ENCODE measurements around the gene PUM2.
A peak's percentile ranks its signal among the peaks of the same experiment; 100 is the strongest.

Gene PUM2

GRCh38 chr2:20350753-20351554, at the start of gene PUM2:
PUM2 (minus strand) TSS chr2:20350844; CDS start chr2:20327360, 23,484 bp downstream.
- H3K4me1 ChIP-seq (ENCODE audit: control insufficient read depth in 1 of 2, insufficient read depth in 1 of 2, low read depth in 1 of 2, low read length in 1 of 2), result peaks cover 37 to 40% of the 10 kb centered on the region in 2 experiments
- peak within 1 kb of the TSS; percentile 98 for H3K27ac ChIP-seq
- H3K36me3 ChIP-seq, result no peaks in the 10 kb centered on the region
- peak within 1 kb of the TSS; percentile 85 to 95 for H3K4me3 ChIP-seq (ENCODE audit: low read depth in 1 of 2, low read length in 1 of 2)
- TF ChIP-seq, protein P1, sequence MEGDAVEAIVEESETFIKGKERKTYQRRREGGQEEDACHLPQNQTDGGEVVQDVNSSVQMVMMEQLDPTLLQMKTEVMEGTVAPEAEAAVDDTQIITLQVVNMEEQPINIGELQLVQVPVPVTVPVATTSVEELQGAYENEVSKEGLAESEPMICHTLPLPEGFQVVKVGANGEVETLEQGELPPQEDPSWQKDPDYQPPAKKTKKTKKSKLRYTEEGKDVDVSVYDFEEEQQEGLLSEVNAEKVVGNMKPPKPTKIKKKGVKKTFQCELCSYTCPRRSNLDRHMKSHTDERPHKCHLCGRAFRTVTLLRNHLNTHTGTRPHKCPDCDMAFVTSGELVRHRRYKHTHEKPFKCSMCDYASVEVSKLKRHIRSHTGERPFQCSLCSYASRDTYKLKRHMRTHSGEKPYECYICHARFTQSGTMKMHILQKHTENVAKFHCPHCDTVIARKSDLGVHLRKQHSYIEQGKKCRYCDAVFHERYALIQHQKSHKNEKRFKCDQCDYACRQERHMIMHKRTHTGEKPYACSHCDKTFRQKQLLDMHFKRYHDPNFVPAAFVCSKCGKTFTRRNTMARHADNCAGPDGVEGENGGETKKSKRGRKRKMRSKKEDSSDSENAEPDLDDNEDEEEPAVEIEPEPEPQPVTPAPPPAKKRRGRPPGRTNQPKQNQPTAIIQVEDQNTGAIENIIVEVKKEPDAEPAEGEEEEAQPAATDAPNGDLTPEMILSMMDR (IDR thresholded peaks at IDR 0.05), result peak; percentile 68
- no peaks in the 10 kb centered on the region for H3K27me3 ChIP-seq
- H3K9me3 ChIP-seq, result no peaks in the 10 kb centered on the region

GRCh38 chr2:20400306-20400705, 49.7 kb upstream of the PUM2 start:
- TF ChIP-seq, protein P1 (IDR thresholded peaks at IDR 0.05), result no peak
- H3K9me3 ChIP-seq, result no peaks in the 10 kb centered on the region
- H3K27me3 ChIP-seq, result peaks cover 3% of the 10 kb centered on the region
- H3K36me3 ChIP-seq, result no peaks in the 10 kb centered on the region
- H3K4me3 ChIP-seq (ENCODE audit: low read depth in 1 of 2, low read length in 1 of 2), result no peak overlapping the region
- no peak overlapping the region for H3K27ac ChIP-seq
- H3K4me1 ChIP-seq (ENCODE audit: control insufficient read depth in 1 of 2, insufficient read depth in 1 of 2, low read depth in 1 of 2, low read length in 1 of 2), result no peaks in the 10 kb centered on the region

DNA sequence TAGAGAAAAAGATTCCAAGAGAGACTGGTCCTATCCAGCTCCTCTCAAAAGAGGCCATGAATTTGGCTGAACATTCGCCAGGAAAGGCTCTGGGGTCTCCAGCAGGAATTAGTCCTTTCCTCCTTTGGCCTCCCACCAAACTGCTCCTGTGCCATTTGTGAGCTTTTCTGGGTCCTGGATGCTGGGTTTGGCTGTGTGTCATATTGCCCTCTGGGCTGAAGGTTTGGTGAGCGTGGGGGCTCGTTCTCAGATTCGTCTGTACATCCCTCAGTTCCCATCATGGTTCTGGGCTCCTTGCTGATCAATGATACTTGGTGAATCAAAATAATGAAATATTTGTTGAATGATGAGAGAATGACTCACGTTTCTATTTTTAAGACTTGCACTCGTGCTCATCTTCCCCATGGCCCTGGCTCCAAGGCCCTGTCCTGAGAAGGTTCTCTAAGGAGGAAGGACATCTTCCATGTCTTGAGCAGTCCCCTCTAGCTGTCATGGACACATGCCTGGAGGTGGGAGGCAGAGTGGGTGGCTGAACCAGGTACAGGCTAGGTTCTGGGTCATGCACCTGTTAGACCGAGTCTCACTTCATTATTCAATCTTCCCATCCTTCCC, 48.4 kb upstream of the PUM2 start:
- Histone ChIP-seq H3K27ac (no peak overlapping the region), H3K36me3 (no peaks in the 10 kb centered on the region), H3K9me3 (no peaks in the 10 kb centered on the region), H3K27me3 (peaks cover 3% of the 10 kb centered on the region), H3K4me1 (ENCODE audit: control insufficient read depth in 1 of 2, insufficient read depth in 1 of 2, low read depth in 1 of 2, low read length in 1 of 2) (no peaks in the 10 kb centered on the region), H3K4me3 (ENCODE audit: low read depth in 1 of 2, low read length in 1 of 2) (no peak overlapping the region)
- TF ChIP-seq, protein P1 (IDR thresholded peaks at IDR 0.05), result no peak

DNA sequence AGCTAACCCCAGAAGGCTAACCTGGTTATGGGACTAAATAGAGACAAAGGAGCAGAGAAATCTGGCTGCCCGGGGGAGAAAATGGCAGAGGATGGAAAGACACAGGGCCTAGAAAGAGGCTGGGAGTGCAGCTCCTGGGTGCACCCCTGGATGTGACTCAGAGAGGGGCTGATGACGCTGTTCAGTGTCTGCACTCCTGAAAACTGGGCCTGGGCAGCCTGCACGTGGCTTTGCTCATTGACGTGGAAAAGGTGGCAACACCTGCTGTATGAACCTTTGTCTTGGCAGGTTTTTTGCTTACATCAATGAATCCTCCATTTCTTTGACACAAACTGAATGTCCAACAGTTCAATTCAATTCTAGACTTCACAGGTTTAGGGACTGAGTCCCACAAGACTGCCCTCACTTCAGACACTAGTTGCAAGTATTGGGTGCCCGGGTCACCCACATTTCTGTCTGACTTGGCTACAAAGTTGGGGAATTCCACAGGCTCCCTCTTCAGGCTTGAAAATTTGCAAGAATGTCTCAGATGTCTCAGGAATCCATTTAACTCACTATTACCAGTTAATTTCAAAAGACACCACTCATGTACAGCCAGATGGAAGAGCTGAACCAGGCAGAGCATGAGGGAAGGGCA, 47.3 kb upstream of the PUM2 start:
- no peaks in the 10 kb centered on the region for H3K4me1 ChIP-seq (ENCODE audit: control insufficient read depth in 1 of 2, insufficient read depth in 1 of 2, low read depth in 1 of 2, low read length in 1 of 2)
- no peak overlapping the region for H3K27ac ChIP-seq
- TF ChIP-seq, protein P1 (IDR thresholded peaks at IDR 0.05), result no peak
- peaks cover 3% of the 10 kb centered on the region for H3K27me3 ChIP-seq
- no peak overlapping the region for H3K4me3 ChIP-seq (ENCODE audit: low read depth in 1 of 2, low read length in 1 of 2)
- H3K9me3 ChIP-seq, result no peaks in the 10 kb centered on the region
- H3K36me3 ChIP-seq, result no peaks in the 10 kb centered on the region

GRCh38 chr2:20396356-20397000, 45.8 kb upstream of the PUM2 start:
- H3K4me3 ChIP-seq (ENCODE audit: low read depth in 1 of 2, low read length in 1 of 2), result no peak overlapping the region
- no peaks in the 10 kb centered on the region for H3K36me3 ChIP-seq
- no peaks in the 10 kb centered on the region for H3K9me3 ChIP-seq
- H3K27me3 ChIP-seq, result peaks cover 3% of the 10 kb centered on the region
- no peak overlapping the region for H3K27ac ChIP-seq
- TF ChIP-seq, protein P1 (IDR thresholded peaks at IDR 0.05), result no peak
- no peaks in the 10 kb centered on the region for H3K4me1 ChIP-seq (ENCODE audit: control insufficient read depth in 1 of 2, insufficient read depth in 1 of 2, low read depth in 1 of 2, low read length in 1 of 2)

Data from neutrophil (primary cell).